SKM-1 (cell line): ENCODE results near the gene B4GAT1.

Source experiments
- DNase-seq: peaks from one replicate; lab custom pipeline; 2025; ENCODE audit not compliant: unreplicated experiment; lab: John Stamatoyannopoulos, UW

B4GAT1 gene

DNA sequence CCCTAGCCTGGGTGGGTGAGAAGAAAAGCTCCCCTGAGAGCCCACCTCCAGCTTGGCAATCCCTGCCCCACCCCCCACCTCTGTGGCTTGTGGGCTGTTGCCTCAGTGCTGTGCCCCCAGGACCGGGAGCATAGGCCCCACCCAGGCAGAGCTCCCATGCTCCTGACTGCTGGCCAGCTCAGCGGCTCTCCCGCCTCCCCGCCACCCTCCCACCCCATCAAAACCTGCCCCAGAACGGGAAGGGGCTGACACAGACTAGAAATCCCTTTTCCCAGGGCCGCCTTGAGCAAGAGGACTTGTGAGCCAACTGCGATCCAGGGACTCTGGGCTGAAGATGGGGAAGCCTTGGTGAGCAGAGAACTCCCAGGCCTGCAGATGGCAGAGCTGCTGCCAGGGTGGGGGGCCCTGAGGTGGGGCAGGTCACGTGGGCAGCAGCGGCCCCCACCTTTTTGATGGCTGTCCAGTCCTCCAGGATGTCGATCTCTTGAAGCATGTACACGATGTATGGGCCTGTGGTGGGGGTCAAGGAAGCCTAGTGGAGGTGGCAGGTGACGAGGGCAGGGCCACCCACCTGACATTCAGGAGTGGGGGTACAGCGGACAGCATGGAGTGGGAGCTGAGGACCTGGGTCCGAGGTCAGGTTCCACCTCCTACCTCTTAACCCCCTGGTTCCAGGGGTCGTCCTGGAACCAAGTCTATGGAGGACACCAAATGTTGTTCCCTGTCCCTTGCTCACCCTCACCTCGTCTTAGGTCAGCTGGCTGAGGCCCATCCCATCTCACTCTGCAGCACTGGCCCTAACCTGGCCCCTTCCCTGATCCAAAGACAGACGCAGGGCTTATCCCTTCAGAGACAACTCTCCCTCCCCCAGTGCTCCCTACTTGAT is 8.9 kb downstream of the B4GAT1 start:
- DNase-seq = no peak

DNA sequence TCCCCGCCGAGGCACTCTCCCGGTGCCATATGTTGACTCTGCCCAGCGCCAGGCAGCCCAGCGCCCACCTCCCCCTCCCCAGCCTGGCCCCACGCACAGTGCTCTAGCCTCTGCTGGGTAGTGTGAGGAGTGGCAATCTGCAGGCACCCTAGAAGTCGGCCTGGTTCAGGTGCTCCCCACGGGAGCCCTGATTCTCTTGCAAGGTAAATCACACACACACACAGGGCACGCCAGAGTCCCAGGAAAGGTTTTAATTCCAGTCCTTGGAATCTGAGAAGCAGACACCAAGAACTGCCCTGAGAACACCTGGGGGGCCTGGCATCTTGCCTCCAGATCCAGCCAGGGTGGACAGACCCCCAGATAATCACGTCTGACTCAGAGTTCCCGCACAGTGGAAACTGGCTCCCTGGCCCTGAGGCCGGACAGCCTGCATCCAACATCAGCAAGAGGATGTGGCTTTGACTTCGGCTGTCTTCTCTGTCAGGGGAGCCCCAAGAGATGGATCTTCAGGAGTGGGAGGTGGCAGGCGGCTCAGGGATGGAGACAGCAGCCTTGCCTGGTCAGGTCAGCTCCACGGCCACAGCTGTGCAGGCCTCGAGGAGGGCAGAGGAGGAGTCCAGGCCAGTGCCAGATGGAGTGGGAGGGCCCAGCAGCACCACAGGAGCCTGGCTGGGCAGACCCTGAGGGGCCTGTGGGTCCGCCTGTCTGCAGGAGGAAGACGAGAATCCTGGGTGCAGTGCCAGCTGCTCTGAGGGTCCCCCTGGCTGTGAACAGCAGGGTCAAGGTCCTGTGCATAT is 10.1 kb downstream of the B4GAT1 start:
- DNase-seq = no peak

DNA sequence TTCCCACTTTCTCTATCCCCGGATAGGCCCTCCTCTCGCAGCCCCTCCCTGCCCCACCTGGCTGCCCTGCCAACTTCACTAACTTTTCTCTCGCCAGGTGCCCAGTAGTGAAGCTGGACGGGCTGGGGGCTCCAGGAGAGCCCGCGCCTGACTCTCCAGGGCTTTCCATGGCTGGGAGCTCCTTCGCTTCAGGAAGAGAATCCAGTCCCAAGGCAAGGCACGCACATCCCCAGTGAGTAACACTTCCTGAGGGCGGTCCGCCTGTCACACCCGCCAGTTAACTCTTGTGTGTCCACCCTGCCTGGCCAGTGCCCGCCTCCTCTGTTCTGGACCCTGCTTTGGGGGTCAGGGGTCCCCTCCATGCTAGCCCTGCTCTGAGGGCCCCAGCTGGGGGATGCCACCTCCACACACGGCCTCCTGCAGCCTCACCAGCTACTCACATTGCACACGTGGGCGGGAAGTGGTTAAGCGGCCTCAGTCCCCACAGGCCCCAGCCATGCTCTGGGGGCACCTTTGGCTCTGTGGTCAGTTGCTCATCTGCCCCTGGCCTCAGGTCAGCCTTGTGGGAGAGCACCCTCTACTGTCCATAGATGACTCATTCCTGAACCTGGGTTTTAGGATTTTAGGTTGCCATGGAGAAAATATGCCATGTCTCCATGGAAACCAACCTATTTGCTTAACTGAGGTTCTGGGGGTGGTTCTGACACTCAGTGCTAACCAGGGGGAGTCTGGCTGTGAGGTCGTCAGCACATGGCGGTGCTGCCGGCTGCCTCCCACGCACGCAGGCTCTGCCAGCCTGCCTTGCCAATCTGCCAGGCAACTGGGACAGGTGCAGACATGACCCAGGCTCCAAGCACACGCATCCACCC is 11.0 kb downstream of the B4GAT1 start, which contains the start of gene RIN1:
TSS of gene RIN1 (minus strand) at position 201 of the 869 bp plus-strand sequence. CDS start at position 169, 32 bp downstream.
- DNase-seq = peak; percentile 72

DNA sequence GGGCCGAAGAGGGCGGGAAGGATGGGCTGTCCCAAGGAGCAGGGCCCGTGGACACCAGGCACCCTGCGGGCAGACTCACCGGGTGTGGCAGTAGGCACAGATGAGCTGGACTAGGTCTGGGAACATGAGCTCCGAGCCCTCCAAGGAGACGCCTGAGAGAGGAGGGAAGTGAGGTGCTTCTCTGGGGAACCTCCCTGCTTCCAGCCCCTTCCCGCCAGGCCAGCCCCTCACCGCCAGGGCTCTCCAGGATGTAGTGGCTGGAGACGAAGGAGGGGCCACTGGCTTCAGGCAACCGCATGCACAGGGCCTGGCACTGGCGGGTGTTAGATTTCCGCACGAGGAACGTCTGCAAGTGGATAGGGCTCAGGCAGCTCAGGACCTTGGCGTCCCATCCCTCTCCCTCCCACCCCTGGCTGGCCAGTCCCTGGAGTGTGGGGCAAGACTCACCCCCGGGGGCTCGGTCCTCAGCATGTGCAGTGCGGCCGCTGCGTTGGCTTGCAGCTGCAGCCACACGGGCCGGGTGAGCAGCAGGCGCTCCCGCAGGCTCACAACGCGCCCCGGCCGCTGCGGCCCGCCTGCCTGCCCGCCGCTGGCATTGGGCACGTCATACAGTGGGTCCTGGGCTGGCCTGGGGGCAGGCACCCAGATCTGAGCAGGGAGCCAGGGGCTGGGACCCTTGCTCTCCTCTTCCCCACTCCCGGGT is 11.7 kb downstream of the B4GAT1 start:
- DNase-seq = no peak

DNA sequence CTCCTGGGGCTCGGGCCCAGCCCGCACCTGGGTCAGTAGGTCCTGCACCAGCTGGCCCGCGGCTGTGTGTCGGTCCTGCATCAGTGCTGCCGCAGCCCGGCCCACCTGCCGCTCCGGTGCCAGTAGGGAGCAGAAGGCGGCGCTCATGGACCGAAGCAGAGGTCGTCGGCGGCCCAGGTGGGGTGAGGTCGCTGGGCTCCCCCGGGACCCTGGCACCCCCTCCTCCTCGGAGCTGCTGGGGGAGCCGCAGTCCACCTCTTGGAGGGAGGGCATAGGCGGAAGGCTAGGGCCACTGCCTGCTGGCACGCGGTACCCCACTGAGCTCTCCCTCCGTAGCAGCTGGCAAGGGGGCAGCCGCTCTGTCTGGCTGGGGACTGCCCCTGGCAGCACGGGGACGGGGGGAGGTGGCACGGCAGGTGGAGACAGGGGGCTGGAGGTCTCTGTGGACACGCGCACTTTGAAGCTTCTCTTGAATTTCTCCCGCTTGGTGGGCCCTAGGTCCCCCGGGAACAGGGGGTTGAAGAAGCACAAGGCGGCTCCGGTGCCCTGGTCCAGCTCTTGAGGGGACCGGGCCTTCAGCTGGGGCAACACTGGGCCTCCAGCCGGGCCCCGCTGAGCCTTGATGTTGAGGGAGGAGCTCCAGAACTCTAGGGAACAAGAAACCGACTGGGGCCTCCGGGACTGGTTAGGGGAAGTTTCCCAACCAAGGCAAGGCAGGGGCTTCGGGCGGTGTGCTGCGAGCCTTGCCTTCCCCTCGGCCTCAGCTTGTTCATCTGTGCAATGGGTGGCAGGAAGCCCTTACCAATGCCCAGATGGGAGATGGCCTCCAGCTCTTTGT is 12.6 kb downstream of the B4GAT1 start:
- DNase-seq = peak; percentile 53

DNA sequence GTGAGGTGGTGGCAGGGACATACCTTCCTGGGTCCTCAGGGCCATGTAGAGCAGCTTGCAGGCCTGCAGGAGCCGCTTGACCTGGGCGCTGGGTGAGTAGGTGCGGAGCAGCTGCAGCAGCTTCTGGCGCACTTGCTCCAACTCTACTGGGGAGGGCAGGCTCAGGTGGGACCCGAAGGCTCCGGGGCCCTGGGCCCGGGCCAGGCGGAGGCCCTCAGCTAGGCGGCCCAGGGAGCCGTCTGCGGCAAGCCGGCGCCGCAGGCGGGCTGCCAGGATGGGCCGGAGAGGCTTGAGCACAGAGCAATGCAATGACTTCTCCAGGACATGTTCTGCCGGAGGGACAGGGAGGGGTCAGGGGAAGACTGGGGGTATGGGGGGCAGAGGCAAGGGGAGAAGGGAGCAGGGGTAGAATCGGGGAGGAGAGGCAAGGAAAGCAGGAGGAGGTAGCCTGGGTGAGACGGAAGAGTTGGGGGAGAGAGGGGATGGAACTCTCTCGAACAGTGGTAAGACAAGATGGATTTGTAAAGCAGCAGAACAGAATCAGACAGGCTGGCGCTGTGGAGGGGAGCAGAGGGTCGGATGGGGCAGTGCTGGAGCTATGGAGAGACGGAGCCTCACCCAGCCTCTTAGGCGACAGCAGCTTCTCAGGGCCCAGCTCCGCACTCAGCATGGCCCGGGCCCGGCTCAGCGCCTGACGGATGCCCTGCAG is 13.4 kb downstream of the B4GAT1 start:
- DNase-seq = no peak

DNA sequence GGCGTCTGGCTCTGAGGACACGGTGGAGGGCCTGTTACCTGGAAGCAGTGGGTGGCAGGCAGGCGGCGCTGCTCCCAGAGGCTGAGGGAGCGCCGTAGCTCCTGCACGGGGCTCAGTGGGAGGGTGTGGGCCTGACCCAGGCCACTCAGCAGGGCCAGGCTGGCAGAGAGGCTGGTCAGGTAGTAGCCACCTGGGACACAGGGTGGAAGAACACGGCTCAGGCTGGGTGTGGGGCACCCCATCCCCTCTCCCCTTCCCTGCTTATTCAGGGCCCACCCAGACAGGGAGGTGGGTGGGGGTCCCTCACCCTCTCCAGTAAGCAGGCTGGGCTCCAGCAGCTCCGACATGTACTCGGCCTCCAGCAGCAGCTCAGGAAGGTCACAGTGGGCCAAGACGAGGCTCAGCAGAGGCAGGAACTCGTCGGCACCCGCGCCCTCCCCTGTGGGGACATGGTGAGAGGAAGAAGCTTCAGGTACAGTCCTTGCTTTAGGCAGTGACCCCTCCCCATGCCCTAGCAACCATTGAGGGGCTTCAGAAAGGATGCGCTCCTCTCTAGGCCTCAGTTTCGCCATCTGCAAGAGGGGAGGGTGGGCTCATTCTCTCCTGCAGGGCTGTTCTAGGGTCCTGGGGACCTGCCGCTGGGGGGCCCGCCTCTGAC is 14.1 kb downstream of the B4GAT1 start:
- DNase-seq = no peak

DNA sequence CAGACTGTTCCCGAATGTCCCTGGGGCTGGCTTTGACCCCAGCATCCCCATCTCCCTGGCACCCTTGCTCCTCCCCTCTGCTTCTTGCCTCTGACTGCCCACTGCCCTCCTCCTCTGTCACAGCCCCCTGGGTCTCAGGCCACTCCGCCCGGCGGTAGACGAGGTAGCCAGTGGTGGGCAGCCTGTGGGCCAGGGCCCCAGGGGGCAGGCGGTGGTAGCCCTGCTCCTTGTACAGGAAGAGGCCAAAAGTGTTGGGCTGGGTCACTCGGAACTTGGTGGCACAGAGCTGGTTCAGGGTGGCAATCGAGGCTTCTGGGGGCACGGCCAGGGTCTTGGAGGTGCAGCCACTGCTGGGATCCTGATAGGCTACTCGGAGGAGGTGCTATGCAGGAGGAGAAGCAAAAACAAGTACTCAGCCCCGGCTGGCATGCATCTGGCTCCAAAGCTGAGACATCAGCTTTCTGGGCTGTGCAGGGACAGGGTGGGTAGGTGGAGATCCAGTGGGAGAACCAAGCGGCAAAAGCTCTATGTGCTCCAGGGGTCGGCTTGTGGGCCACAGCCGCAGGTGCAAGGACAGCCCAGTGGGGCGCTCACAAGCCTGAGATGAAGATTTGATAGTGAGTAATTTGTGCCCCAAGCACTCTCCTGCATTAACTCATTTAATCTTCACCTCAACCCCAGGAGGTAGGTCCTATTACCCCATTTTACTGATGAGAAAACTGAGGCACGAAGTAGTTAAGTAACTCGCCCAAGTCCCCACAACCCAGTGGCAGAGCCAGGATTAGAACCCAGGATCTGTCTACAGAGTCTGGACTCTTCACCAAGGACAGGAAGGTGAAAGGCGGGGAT is 14.8 kb downstream of the B4GAT1 start:
- DNase-seq = no peak

DNA sequence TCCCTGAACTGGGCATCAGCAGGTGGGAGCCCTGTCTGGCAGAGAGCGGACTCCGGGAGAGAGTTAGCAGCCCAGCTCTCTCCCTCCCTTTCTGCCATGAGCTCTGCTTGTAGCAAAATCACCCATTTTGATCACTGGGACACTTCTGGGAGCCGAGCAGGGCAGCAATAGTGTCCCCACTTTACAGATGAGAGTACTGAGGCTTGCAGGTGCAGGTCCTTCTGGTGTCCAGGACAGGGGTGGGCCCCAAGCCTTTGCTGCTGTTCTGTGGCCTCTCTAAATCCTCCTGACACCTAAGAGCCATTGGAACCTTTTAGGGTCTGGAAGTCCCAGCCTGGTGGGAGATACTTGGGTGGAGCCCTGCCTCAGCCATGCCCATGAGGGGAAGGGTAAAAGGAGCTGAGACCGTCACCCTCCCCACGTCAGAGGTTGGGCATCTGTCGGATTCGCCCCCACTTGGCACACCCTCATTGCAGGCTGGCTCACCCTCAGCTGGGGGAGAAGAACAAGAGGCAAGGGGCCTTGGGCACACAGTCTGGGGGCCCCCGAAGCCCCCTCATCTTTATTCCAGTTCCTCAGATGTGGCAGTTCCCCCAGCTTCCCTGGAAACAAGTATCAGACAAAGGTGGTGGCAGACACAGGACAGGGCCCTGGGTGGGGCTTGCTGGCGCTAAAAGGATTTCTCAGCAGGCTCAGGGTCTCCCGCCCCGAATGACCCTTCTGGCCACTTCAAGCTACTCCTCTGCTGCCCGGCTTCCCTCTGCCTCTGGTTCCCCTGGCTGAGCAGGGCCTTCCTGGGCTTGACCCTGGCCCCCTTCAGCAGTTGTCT is 15.7 kb downstream of the B4GAT1 start:
- no peak for DNase-seq

DNA sequence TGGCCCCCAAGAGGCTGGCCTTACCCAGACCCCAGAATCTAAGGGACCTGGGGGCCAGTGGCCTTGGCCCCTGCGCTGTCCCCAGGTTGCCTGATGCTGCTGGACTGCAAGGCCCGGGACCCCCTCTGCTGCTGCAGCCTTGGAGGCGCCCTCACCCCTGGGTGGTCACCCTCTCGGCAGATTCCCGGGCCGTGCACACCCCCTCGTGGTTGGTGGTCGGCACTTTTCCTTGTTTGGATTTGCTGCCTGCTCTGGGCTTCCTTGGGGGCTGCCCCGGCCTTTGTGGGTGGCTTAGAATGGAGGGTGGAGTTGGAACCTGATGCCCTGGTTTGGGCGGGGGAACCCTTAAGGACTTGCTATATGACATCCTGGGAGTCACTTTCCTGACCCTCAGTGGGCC is 16.5 kb downstream of the B4GAT1 start:
- no peak for DNase-seq

DNA sequence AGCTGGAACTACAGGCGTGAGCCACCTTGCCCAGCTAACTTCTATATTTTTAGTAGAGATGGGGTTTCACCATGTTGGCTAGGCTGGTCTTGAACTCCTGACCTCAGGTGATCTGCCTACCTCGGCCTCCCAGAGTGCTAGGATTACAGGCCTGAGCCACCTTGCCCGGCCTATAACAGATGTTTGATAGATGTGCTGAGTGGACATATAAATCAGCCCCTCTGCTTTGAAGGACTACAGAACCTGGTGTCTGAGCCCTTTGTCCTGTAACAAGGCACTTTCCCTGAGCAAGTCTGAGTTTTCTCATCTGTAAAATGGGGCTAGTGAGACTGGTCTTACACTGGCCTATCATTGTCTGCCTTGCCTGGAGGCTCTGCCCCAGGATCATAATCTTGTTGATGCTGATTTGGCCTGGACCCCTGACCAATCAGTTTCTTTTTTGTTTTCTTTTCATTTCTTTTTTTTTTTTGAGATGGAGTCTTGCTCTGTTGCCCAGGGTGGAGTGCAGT is 18.2 kb downstream of the B4GAT1 start:
- no peak for DNase-seq

DNA sequence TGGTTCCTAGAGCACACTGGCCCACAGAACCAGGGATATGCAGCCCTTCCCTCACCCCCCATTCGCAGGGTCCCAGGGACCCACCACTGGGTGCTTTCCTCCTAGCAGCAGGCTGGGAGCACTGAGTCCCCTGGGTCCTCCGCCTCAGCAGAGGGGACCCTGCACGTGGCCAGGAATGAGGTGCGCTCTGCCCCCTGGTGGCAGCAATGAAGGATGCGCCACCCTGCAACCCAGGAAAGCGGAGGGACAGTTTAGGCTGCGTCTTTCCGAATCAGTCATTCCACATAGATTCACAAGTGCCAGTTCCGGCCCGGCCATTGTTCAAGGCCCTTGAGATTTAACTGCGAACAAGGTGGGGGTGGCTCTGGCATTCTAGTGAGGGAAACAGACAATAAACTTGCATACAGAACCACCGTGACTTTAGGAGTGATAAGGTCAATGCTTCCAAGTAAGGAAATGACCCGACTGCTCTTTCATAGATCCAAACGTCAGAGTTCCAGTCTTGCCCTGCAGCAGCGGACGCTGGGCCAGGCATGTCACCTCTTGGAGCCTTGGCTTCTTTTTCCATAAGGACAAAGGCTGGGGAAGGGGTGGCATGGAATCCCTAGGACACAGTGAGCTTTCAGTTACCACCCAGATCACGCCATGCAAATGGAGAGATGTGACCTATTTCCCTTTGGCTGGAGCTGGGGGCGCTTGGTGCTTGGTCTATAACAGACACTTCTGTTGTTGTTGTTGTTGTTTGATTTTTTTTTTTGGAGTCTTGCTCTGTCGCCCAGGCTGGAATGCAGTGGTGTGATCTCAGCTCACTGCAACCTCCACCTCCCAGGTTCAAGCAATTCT is 18.9 kb downstream of the B4GAT1 start:
- peak; percentile 69 for DNase-seq

DNA sequence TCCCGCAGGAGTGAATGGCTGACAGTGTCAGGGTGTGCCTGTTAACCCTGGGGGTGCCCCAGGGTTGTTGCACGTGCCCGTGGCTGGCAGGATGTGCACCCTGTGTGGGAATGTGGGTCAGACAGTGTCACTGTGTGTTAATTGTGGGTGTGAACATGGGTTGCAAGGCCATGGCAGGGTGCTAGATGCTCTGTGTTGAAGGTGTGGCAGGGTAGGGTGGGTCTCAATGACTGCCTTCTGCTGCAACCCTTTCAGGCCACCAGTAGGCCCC is 19.5 kb downstream of the B4GAT1 start:
- no peak for DNase-seq

DNA sequence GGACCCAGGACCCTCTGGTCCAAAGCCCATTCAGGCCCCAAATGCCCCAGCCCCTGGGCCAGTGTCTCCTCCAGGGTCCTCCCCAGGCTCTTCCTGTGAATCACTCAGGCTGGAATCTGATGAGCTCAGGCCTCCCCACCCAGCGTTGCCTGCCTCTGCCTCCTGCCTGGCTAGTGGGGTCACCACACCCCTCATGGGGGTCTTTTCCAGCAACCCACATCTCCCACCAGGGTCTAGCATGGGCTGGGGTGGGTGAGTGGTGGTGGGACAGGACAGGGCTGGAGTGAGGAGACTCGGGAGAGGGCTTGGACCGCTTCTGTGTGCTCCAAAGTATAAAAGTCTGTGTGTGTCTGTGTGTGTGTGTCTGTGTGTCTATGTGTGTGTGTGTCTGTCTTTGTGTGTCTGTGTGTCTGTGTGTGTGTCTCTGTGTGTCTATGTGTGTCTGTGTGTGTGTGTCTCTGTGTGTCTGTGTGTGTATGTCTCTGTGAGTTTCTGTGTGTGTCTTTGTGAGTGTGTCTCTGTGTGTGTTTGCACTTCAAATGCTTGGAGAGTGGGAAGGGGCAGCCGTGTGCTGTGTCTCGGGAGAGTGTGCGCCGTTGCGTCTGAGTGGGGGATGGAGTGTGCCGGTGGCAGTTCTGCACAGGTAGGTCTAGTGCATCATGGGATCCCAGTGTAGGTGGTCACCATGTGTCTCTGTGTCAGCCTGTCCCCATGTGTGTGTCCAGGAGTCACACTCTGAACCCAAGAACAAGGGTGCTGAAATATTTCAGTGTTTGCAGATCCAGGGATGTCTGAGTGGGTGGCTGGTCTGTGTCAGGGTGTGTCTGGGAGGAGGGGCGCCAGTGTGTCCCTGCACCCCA is 20.0 kb downstream of the B4GAT1 start:
- DNase-seq = no peak
